HepG2 (cell line): ENCODE data around the gene IGSF8. TPM values are rescaled to one million over a fixed set of nuclear protein-coding genes. Genes with fewer than 3 reads are reported as not detected.

Source experiments
- CENPX ChIP-seq: sonication (generic); formaldehyde crosslinking; IDR thresholded peaks from 2 replicates; pipeline ENCODE4 v1.9.0; 2021; ENCODE audit warnings: mild to moderate bottlenecking, missing genetic modification reagents, moderate library complexity
- LBX2 ChIP-seq: sonication (generic); formaldehyde crosslinking; IDR thresholded peaks from 2 replicates; pipeline ENCODE4 v1.5.0; 2020; ENCODE audit warnings: missing genetic modification reagents, mild to moderate bottlenecking, borderline replicate concordance
- MEF2D ChIP-seq: sonication (generic); formaldehyde crosslinking; IDR thresholded peaks from 2 replicates; pipeline ENCODE4 v1.5.1; 2020; ENCODE audit warnings: mild to moderate bottlenecking, missing genetic modification reagents
- RAD21 ChIP-seq: fragments of 450-650 bp; formaldehyde crosslinking; IDR thresholded peaks from 2 replicates; pipeline ENCODE4 v1.5.0; 2020; ENCODE audit warnings: mild to moderate bottlenecking
- SKI ChIP-seq: fragments of 450-650 bp; IDR thresholded peaks from one replicate; pipeline ENCODE4 v1.6.1; 2018; ENCODE audit warnings: mild to moderate bottlenecking; ENCODE audit not compliant: partially characterized antibody
- SKIL ChIP-seq: sonication (generic); formaldehyde crosslinking; IDR thresholded peaks from 2 replicates; pipeline ENCODE4 v1.8.0; 2022; ENCODE audit warnings: missing genetic modification reagents, mild to moderate bottlenecking, moderate library complexity, borderline replicate concordance
- TARDBP ChIP-seq: sonication (generic); formaldehyde crosslinking; IDR thresholded peaks from 2 replicates; pipeline ENCODE4 v1.8.0; 2022; ENCODE audit warnings: mild to moderate bottlenecking, missing genetic modification reagents
- ZBTB7A ChIP-seq: sonication (generic); formaldehyde crosslinking; IDR thresholded peaks from 2 replicates; pipeline ENCODE4 v1.8.0; 2022; ENCODE audit warnings: mild to moderate bottlenecking, missing genetic modification reagents
- ZGPAT ChIP-seq: IDR thresholded peaks from 2 replicates; pipeline ENCODE4 v1.6.1; 2016; ENCODE audit warnings: mild to moderate bottlenecking
- ZNF10 ChIP-seq: sonication (generic); formaldehyde crosslinking; IDR thresholded peaks from 2 replicates; pipeline ENCODE4 v1.4.0; 2020; ENCODE audit warnings: mild to moderate bottlenecking, low read depth, missing genetic modification reagents, borderline replicate concordance
- ZNF616 ChIP-seq: sonication (generic); formaldehyde crosslinking; IDR thresholded peaks from 2 replicates; pipeline ENCODE4 v1.5.0; 2020; ENCODE audit warnings: low read depth, mild to moderate bottlenecking, missing genetic modification reagents
- ZSCAN20 ChIP-seq: sonication (generic); formaldehyde crosslinking; IDR thresholded peaks from 2 replicates; pipeline ENCODE4 v1.4.0; 2020; ENCODE audit warnings: missing genetic modification reagents, mild to moderate bottlenecking, borderline replicate concordance
- polyA plus RNA-seq, 8 experiments: library from polyadenylated mRNA; depleted of rRNA in 3 of 8; stranded (reverse) in 7 of 8; unstranded in 1 of 8; fragments of >200 nt; fragmentation: Illumina TruSeq in 4 of 8; extraction: Trizol in 4 of 8; gene quantifications; 2 replicates each; pipeline versions ENCODE4 v1.2.1 to v1.2.3, GENCODE V29; 2011 to 2016; ENCODE audit warnings: low read depth in 4 of 8, missing spikeins in 1 of 8, mixed read lengths in 1 of 8; ENCODE audit not compliant: insufficient read depth in 1 of 8
- total RNA-seq, 5 experiments: library from RNA; depleted of rRNA; stranded (reverse); fragments of >200 nt; fragmentation: Illumina TruSeq; extraction: Trizol; gene quantifications; 2 replicates each; pipeline ENCODE4 v1.2.3, GENCODE V29; 2016; ENCODE audit warnings: low read depth in 1 of 5
- TF ChIP-seq, protein P1 (sequence below): sonication (generic); formaldehyde crosslinking; conservative IDR thresholded peaks from 2 replicates; pipeline ENCODE4 v1.4.0; 2020; ENCODE audit warnings: mild to moderate bottlenecking, missing genetic modification reagents, moderate library complexity
- TF ChIP-seq, protein P2 (sequence below): sonication (generic); formaldehyde crosslinking; conservative IDR thresholded peaks from 2 replicates; pipeline ENCODE4 v1.4.0; 2020; ENCODE audit warnings: missing genetic modification reagents

IGSF8 gene
- total and polyA plus RNA-seq, 2 of the 13 experiments (the other 11 are each of a cell fraction or from before 2014, with no cell fraction given) = 24.0 to 41.0 TPM

GRCh38 chr1:160148121-160148520 lies 49.7 kb upstream of the IGSF8 start (continued):
- TF ChIP-seq, protein P1, sequence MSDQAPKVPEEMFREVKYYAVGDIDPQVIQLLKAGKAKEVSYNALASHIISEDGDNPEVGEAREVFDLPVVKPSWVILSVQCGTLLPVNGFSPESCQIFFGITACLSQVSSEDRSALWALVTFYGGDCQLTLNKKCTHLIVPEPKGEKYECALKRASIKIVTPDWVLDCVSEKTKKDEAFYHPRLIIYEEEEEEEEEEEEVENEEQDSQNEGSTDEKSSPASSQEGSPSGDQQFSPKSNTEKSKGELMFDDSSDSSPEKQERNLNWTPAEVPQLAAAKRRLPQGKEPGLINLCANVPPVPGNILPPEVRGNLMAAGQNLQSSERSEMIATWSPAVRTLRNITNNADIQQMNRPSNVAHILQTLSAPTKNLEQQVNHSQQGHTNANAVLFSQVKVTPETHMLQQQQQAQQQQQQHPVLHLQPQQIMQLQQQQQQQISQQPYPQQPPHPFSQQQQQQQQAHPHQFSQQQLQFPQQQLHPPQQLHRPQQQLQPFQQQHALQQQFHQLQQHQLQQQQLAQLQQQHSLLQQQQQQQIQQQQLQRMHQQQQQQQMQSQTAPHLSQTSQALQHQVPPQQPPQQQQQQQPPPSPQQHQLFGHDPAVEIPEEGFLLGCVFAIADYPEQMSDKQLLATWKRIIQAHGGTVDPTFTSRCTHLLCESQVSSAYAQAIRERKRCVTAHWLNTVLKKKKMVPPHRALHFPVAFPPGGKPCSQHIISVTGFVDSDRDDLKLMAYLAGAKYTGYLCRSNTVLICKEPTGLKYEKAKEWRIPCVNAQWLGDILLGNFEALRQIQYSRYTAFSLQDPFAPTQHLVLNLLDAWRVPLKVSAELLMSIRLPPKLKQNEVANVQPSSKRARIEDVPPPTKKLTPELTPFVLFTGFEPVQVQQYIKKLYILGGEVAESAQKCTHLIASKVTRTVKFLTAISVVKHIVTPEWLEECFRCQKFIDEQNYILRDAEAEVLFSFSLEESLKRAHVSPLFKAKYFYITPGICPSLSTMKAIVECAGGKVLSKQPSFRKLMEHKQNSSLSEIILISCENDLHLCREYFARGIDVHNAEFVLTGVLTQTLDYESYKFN = peak; percentile 84
- no peak for TF ChIP-seq RAD21
- peak; percentile 51 for TF ChIP-seq SKI
- peak; percentile 43; the same call in 1 of the 2 replicates for TF ChIP-seq TARDBP (CRISPR knock-in tag)
- TF ChIP-seq ZBTB7A (CRISPR knock-in tag) = no peak
- no peak for TF ChIP-seq LBX2 (CRISPR knock-in tag)
- no peak for TF ChIP-seq ZSCAN20 (CRISPR knock-in tag)
- no peak for TF ChIP-seq CENPX
- peak; percentile 43; the same call in 1 of the 2 replicates for TF ChIP-seq ZGPAT (CRISPR knock-in tag)
- TF ChIP-seq MEF2D (CRISPR knock-in tag) = peak; percentile 94
- TF ChIP-seq, protein P2, sequence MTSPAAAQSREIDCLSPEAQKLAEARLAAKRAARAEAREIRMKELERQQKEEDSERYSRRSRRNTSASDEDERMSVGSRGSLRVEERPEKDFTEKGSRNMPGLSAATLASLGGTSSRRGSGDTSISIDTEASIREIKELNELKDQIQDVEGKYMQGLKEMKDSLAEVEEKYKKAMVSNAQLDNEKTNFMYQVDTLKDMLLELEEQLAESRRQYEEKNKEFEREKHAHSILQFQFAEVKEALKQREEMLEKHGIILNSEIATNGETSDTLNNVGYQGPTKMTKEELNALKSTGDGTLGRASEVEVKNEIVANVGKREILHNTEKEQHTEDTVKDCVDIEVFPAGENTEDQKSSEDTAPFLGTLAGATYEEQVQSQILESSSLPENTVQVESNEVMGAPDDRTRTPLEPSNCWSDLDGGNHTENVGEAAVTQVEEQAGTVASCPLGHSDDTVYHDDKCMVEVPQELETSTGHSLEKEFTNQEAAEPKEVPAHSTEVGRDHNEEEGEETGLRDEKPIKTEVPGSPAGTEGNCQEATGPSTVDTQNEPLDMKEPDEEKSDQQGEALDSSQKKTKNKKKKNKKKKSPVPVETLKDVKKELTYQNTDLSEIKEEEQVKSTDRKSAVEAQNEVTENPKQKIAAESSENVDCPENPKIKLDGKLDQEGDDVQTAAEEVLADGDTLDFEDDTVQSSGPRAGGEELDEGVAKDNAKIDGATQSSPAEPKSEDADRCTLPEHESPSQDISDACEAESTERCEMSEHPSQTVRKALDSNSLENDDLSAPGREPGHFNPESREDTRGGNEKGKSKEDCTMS (CRISPR knock-in tag) = no peak
- no peak for TF ChIP-seq ZNF10
- TF ChIP-seq SKIL (CRISPR knock-in tag) = peak; percentile 76
- TF ChIP-seq ZNF616 (CRISPR knock-in tag) = no peak
